Fibroblast of pulmonary artery (primary cell): ENCODE results near the gene YLPM1.
A peak's percentile ranks its signal among the peaks of the same experiment; 100 is the strongest.

Experiments used
- DNase-seq: peaks from one replicate; pipeline ENCODE4 v3.0.0-alpha.2; 2010; ENCODE audit warnings: low read depth
- H3K4me3 ChIP-seq: replicated peaks from 2 replicates; pipeline ENCODE4 v1.5.1; 2011; ENCODE audit warnings: low read depth, mild to moderate bottlenecking, control low read depth, low read length, moderate library complexity
- CTCF ChIP-seq: IDR thresholded peaks from 2 replicates; pipeline ENCODE4 v1.5.1; 2011; ENCODE audit warnings: mild to moderate bottlenecking, control low read depth, low read length, inconsistent platforms; ENCODE audit errors: missing control alignments

Gene YLPM1

DNA sequence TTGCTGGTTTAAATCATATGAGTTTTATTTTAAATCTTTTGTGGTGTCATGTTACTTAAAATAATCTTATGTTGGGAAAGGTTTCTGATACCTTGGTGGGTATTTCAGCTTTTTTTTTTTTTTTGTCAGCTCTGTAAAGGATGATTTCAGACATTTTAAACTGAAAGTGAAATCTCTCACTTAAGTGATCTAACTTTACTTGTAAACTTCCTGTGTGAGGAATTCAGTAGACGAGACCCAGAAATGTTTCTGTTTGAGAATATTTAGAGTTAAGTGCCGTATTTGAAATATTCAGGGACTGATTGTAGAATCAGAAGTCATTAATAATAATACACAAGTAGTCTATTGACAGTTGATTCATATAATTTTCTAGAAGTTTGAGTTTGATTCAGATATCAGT is 75.0 kb downstream of the YLPM1 start:
- no peak overlapping the region for H3K4me3 ChIP-seq
- no peak for TF ChIP-seq CTCF
- DNase-seq = no peak

DNA sequence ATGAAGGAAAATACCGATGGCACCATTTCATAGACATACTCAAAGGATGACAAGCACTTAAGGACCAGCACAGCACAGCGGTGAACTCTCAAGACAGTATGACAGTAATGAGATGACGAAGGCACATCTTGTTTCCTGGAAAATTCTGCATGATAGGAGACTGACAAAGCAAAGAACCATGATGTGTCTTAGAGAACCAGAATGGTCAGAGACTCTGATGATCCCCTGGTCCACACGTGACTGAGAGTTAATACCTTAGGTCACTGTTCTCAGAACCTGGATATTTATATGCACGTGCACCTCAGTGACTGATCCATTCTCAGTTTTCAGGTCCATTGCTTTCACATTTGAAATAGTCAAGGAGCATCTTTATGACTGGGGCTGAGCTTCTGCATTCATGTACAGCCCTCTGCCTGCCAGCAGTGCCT is 77.5 kb downstream of the YLPM1 start:
- DNase-seq = no peak

DNA sequence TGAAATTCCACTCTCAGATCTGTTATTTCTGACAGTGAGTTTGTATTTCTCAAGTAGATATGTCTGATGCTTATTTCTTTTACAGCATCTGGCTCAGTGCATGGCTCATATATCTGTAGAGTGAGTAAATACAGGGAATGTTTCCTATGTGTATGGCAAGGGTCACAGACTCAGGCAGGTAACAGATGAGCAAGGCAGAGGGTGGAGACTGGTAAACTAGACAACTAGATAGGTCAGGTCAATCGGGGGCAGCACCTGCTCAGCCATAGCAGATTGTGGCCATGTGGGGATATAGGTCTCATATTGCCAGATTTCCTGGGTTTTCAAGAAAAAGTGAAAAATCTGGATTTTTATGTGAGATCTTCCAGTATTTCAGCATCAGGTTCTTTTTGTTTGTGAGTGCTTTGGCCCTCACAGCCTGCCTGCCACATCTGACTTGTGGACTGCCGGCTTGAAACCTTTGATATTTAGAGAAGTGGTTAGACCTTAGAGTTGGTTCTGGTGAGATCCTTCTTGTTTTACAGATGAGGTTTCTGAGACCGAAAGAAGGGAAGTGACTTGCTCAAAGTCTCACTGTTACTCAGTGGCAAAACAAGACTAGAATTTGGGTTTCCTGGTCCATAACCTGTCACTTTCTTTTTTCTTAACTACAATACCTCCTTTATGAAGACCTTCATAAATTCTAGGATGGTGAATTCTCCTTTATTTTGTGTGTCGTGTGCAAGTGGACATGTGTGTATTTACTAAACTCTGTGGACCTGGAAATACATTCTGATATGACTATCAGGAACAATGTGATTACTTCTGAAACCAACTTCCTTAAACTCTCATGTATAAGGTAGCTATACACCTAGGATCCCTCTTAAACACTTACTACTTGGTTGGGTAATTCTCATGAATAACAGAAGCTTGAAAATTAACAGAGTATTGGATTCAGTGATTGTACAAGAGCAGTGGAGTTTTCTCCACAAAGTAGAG is 78.4 kb downstream of the YLPM1 start:
- no peak for DNase-seq
- no peak for TF ChIP-seq CTCF
- no peak overlapping the region for H3K4me3 ChIP-seq

More for the DNA sequence above, 77.5 kb downstream of the YLPM1 start:
- no peak overlapping the region for H3K4me3 ChIP-seq
- TF ChIP-seq CTCF = no peak

GRCh38 chr14:74843653-74844052 is 80.5 kb downstream of the YLPM1 start:
- TF ChIP-seq CTCF = no peak
- no peak overlapping the region for H3K4me3 ChIP-seq
- DNase-seq = peak; percentile 47

DNA sequence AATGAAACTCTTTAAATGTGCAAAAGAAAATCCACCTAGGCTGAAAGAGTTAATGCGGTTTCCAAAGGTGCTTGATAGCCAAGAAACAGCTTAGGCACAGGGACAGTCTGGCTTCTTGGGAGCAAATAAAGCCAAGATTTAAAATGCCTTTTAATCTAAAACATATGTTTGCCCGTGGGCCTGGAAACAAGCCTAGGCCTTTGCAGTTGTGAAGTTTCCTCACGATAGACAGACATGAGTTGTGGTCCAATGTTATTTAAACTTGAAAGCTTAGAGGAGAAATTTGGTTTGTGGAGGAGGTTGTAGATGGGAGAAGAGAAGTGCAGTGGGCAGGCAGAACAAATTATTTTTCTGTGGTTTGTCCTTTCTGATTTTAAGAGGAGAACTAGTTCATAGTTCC is 83.1 kb downstream of the YLPM1 start:
- H3K4me3 ChIP-seq = no peak overlapping the region
- DNase-seq = peak; percentile 19
- no peak for TF ChIP-seq CTCF

- peak; percentile 42 for DNase-seq
- H3K4me3 ChIP-seq = no peak overlapping the region
- TF ChIP-seq CTCF = no peak
These were observed 84.0 kb downstream of the YLPM1 start for GRCh38 chr14:74846968-74847665.
